RWPE2 (cell line): ENCODE data around the gene IRAK2.
A peak's percentile ranks its signal among the peaks of the same experiment; 100 is the strongest.

Source experiments
- ATAC-seq: fragments of 200-7000 bp; cut with Tn5 transposase; 3 replicates; pipeline ENCODE4 v1.9.1; 2021; ENCODE audit warnings: low read depth
- DNase-seq: peaks from one replicate; pipeline ENCODE4 v3.0.0-alpha.2; 2020; ENCODE audit warnings: low spot score
- H3K27ac ChIP-seq: fragments of 450-650 bp; 2 replicates; pipeline ENCODE4 v1.5.1; 2017; ENCODE audit warnings: mild to moderate bottlenecking; ENCODE audit not compliant: poor library complexity, severe bottlenecking
- H3K27me3 ChIP-seq: fragments of 250-450 bp; sonication (Bioruptor Pico); 2 replicates; pipeline ENCODE4 v1.5.1; 2021; ENCODE audit warnings: mild to moderate bottlenecking, moderate library complexity; ENCODE audit not compliant: insufficient read depth, poor library complexity, severe bottlenecking
- H3K36me3 ChIP-seq: fragments of 250-450 bp; sonication (Bioruptor Pico); 2 replicates; pipeline ENCODE4 v1.5.1; 2020; ENCODE audit warnings: low read depth, mild to moderate bottlenecking, moderate library complexity
- H3K4me1 ChIP-seq: fragments of 250-450 bp; sonication (Bioruptor Pico); 2 replicates; pipeline ENCODE4 v1.5.1; 2021; ENCODE audit warnings: mild to moderate bottlenecking, moderate library complexity; ENCODE audit not compliant: insufficient read depth, poor library complexity, severe bottlenecking
- H3K4me3 ChIP-seq: fragments of 250-450 bp; sonication (Bioruptor Pico); 2 replicates; pipeline ENCODE4 v1.5.1; 2021; ENCODE audit warnings: mild to moderate bottlenecking, moderate library complexity; ENCODE audit not compliant: severe bottlenecking
- H3K9me3 ChIP-seq: fragments of 250-450 bp; sonication (Bioruptor Pico); 2 replicates; pipeline ENCODE4 v1.5.1; 2021; ENCODE audit warnings: mild to moderate bottlenecking, moderate library complexity; ENCODE audit not compliant: severe bottlenecking
- TF ChIP-seq, protein P1 (sequence below): fragments of 450-650 bp; IDR thresholded peaks from one replicate; pipeline ENCODE4 v1.5.1; 2017; ENCODE audit warnings: mild to moderate bottlenecking, moderate library complexity; ENCODE audit not compliant: poor library complexity, severe bottlenecking

Gene IRAK2

DNA sequence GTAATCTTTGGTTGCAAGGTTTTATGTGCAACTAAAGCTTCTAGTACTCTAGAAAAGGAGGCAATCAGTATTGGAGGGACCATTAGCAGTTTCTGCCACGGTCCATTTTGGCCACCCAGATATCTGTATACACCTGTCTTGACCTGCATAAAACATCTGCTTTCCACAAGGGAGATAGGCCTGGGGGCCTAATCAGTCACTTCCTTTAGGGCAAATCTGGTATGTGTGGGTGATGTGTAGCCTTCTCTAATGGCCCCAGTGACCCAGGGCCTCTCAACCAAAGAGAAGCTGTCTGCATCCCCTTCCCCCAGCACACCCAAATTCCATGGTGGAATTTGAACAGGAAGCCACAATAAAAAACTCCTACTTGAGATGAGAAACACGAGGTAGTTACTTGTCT is 19.5 kb downstream of the IRAK2 start:
- TF ChIP-seq, protein P1, sequence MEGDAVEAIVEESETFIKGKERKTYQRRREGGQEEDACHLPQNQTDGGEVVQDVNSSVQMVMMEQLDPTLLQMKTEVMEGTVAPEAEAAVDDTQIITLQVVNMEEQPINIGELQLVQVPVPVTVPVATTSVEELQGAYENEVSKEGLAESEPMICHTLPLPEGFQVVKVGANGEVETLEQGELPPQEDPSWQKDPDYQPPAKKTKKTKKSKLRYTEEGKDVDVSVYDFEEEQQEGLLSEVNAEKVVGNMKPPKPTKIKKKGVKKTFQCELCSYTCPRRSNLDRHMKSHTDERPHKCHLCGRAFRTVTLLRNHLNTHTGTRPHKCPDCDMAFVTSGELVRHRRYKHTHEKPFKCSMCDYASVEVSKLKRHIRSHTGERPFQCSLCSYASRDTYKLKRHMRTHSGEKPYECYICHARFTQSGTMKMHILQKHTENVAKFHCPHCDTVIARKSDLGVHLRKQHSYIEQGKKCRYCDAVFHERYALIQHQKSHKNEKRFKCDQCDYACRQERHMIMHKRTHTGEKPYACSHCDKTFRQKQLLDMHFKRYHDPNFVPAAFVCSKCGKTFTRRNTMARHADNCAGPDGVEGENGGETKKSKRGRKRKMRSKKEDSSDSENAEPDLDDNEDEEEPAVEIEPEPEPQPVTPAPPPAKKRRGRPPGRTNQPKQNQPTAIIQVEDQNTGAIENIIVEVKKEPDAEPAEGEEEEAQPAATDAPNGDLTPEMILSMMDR, result no peak
- no peaks in the 10 kb centered on the region for H3K36me3 ChIP-seq
- peak; percentile 78 for ATAC-seq
- peak overlapping the region; percentile 56 for H3K27ac ChIP-seq
- no peaks in the 10 kb centered on the region for H3K27me3 ChIP-seq
- H3K4me1 ChIP-seq, result peaks cover 14% of the 10 kb centered on the region
- DNase-seq, result no peak
- no peaks in the 10 kb centered on the region for H3K9me3 ChIP-seq
- H3K4me3 ChIP-seq, result no peak overlapping the region

DNA sequence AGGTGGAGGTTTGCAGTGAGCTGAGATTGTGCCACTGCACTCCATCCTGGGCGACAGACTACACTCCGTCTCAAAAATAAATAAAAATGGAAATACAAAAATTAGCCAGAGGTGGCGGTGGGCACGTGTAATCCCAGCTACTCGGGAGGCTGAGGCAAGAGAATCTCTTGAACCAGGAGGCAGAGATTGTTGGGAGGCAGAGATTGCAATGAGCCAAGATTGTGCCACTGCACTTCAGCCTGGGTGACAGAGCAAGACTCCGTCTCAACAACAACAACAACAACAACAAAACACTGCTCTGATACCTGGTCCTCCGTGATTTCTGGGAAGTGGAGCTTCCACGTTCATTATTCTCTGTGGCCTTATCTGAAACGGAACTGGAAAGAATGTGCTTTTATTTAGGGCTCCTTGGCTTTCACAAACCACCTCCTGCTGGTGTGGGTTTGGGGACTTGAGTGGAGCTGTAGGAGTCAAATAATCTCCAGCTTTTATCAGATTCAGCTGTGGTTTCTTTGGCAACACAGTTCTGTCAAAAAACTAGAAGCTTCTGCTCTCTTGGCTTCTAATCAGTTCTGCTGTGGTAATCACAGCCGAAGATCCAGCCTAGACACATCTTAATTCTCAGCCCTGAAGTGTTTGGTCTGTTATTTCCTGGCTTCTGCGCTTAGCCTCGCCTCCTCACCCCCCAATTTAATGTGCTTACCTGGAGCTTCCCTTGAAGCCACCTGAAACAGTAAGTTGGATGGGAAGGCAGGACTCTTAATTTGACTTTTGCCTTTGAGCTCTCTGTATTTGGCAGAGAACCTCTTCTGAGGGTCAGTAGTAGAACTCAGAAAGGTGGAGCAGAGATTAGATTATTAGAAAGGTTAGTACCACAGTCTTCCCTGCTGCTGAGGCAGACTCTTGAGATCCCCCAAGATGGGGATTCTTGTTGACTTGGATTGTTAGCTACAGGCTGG is 21.4 kb downstream of the IRAK2 start:
- Histone ChIP-seq H3K36me3 (no peaks in the 10 kb centered on the region), H3K4me3 (no peak overlapping the region), H3K9me3 (no peaks in the 10 kb centered on the region), H3K27ac (no peak overlapping the region), H3K27me3 (no peaks in the 10 kb centered on the region), H3K4me1 (peaks cover 26% of the 10 kb centered on the region)
- DNase-seq (no peak), ATAC-seq (no peak)
- TF ChIP-seq, protein P1, result no peak

GRCh38 chr3:10187290-10187876 is 22.7 kb downstream of the IRAK2 start:
- peaks cover 37% of the 10 kb centered on the region for H3K4me1 ChIP-seq
- TF ChIP-seq, protein P1, result no peak
- no peak overlapping the region for H3K4me3 ChIP-seq
- no peak overlapping the region for H3K27ac ChIP-seq
- H3K9me3 ChIP-seq, result no peaks in the 10 kb centered on the region
- no peaks in the 10 kb centered on the region for H3K36me3 ChIP-seq
- ATAC-seq (no peak), DNase-seq (no peak)
- no peaks in the 10 kb centered on the region for H3K27me3 ChIP-seq

GRCh38 chr3:10187944-10188343 is 23.2 kb downstream of the IRAK2 start:
- Histone ChIP-seq H3K36me3 (no peaks in the 10 kb centered on the region), H3K27me3 (no peaks in the 10 kb centered on the region), H3K4me1 (peaks cover 43% of the 10 kb centered on the region), H3K9me3 (no peaks in the 10 kb centered on the region), H3K4me3 (no peak overlapping the region), H3K27ac (peak overlapping the region; percentile 95)
- TF ChIP-seq, protein P1, result no peak
- ATAC-seq, result no peak
- DNase-seq, result no peak
